AG04450 (cell line): ENCODE results near the gene GNG2. TPM values are rescaled to one million over a fixed set of nuclear protein-coding genes. Genes with fewer than 3 reads are reported as not detected.

ENCODE experiments used
- CTCF ChIA-PET: fragments of 300-600, 350-600 bp; formaldehyde crosslinking; extraction: SDS; loops from one replicate; lab custom pipeline; 2022; ENCODE audit warnings: antibody characterized with exemption, inconsistent platforms; lab: Charles Lee
- POLR2A ChIA-PET: fragments of 350-600 bp; formaldehyde crosslinking; extraction: SDS; loops from one replicate; lab custom pipeline; 2021; ENCODE audit warnings: antibody characterized with exemption, inconsistent platforms; lab: Yijun Ruan, JAX
- DNase-seq: peaks from one replicate; pipeline ENCODE4 v3.0.0-alpha.2; 2011; ENCODE audit warnings: low read depth, low spot score
- H3K27ac ChIP-seq: one replicate; pipeline ENCODE4 v1.5.1; 2012; ENCODE audit warnings: low read depth, low read length, control low read depth
- H3K27me3 ChIP-seq: one replicate; pipeline ENCODE4 v1.6.0; 2012; ENCODE audit warnings: low read length; ENCODE audit not compliant: control insufficient read depth, insufficient read depth
- H3K4me3 ChIP-seq: 2 replicates; pipeline ENCODE4 v1.5.1; 2011; ENCODE audit warnings: mild to moderate bottlenecking, low read depth, low read length, control low read depth
- H3K9me3 ChIP-seq: 2 replicates; pipeline ENCODE4 v1.5.1; 2012; ENCODE audit warnings: low read length; ENCODE audit not compliant: control insufficient read depth, insufficient read depth
- CTCF ChIP-seq: IDR thresholded peaks from 2 replicates; pipeline ENCODE4 v1.5.1; 2011; ENCODE audit warnings: low read depth, low read length, control low read depth, inconsistent platforms
- polyA plus RNA-seq: library from polyadenylated mRNA; depleted of rRNA; stranded (reverse); fragments of >200 nt; gene quantifications from 2 replicates; pipeline ENCODE4 v1.2.3, GENCODE V29; 2011

The GNG2 gene
- polyA plus RNA-seq, 1 experiment, result 83.9 TPM

- ChIA-PET CTCF (interaction anchor here (0.6 to 1.0 kb wide), 4 partner anchors 10 to 802 kb away, joined by 3 to 4 read pairs (median 3); no protein-coding TSS in a partner anchor), POLR2A (no interaction called here)
- H3K9me3 ChIP-seq, result no peaks in the 10 kb centered on the region
- TF ChIP-seq CTCF, result no peak
- H3K27me3 ChIP-seq, result no peaks in the 10 kb centered on the region
- H3K4me3 ChIP-seq, result no peak overlapping the region
- H3K27ac ChIP-seq, result no peak overlapping the region
- no peak for DNase-seq
These were observed 20.6 kb downstream of the GNG2 start for GRCh38 chr14:51880835-51881580.

- H3K27ac ChIP-seq, result no peak overlapping the region
- H3K4me3 ChIP-seq, result no peak overlapping the region
- POLR2A ChIA-PET, result no interaction called here
- H3K27me3 ChIP-seq, result no peaks in the 10 kb centered on the region
- no peak for TF ChIP-seq CTCF
- no peak for DNase-seq
- CTCF ChIA-PET, result interaction anchor here (1.0 kb wide), 1 partner anchor 97 kb away, joined by 4 read pairs; no protein-coding TSS in a partner anchor
- H3K9me3 ChIP-seq, result no peaks in the 10 kb centered on the region
These were observed 21.2 kb downstream of the GNG2 start for GRCh38 chr14:51881636-51882035.

GRCh38 chr14:51883232-51883631 is 22.8 kb downstream of the GNG2 start:
- TF ChIP-seq CTCF, result no peak
- no peaks in the 10 kb centered on the region for H3K27me3 ChIP-seq
- H3K27ac ChIP-seq, result no peak overlapping the region
- no peaks in the 10 kb centered on the region for H3K9me3 ChIP-seq
- no peak overlapping the region for H3K4me3 ChIP-seq
- CTCF ChIA-PET, result interaction anchor here (1.3 kb wide), 1 partner anchor 95 kb away, joined by 5 read pairs; no protein-coding TSS in a partner anchor
- POLR2A ChIA-PET, result no interaction called here
- no peak for DNase-seq

- DNase-seq, result peak; percentile 67
- Histone ChIP-seq H3K27me3 (no peaks in the 10 kb centered on the region), H3K9me3 (no peaks in the 10 kb centered on the region), H3K4me3 (no peak overlapping the region), H3K27ac (peak overlapping the region; percentile 42)
- ChIA-PET CTCF (interaction anchor here (1.3 kb wide), 1 partner anchor 96 kb away, joined by 5 read pairs; no protein-coding TSS in a partner anchor), POLR2A (interaction anchor here (1.3 kb wide), 1 partner anchor 24 kb away, joined by 5 read pairs; the partner anchor contains the start of gene GNG2)
- TF ChIP-seq CTCF, result no peak
These were observed 23.9 kb downstream of the GNG2 start for GRCh38 chr14:51884086-51884927.
